ENCODE measurements around the gene CAMK2A.

DNA sequence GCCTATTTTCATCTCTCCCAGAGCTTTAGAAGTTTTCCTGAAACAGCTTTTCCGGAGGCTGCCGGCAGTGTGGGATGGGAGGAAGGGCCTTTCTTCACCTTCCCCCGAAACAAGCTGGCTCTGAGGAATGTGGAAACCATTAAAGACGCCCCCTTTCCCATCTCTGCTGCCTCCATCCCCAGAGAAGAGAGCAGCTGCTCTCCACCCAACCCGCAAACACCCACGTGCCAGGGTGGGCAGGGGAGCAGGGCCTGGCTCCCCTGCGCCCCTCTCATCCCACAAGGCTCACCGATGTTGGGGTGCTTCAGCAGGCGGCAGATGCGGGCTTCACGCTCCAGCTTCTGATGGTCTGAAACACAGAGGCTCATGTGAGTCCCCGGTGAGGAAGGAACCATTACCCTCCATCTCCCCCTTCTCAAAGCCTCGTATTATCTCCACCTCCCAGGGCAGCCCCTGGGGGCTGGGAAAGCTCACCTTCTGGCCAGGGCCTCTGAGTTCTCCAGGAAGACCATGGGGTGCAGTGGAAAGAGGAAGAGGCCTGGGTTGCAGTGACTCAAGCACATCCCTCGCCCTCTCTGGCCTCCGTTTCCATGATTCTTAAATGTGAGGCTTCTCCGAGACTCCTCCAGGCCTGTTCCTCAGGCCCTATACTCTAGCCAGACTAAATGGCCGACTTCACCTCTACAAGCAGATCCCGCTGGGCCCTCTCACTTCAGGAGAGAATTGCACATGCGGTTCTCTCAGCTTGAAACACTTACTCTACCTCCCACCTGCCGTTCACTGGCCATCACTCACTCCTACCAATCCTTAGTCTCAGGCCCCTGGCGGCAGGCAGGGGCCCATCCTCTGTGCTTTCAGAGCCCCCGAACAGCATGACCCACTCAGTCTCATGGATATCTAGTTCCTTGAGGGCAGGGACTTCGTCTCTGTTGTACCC lies 24.6 kb downstream of the CAMK2A start:
- TF ChIP-seq CTCF (IDR thresholded peaks at IDR 0.05) (no peak), POLR2A (IDR thresholded peaks at IDR 0.05) (no peak)
